CD14-positive monocyte (primary cell): ENCODE data around the gene TRIM33. TPM values are rescaled to one million over a fixed set of nuclear protein-coding genes. Genes with fewer than 3 reads are reported as not detected.

ENCODE experiments used
- DNase-seq, 3 donors: peaks; one replicate each; pipeline ENCODE4 v3.0.0-alpha.2; 2011 to 2022
- H2AFZ ChIP-seq: 2 replicates; pipeline ENCODE4 v1.6.0; 2012; ENCODE audit warnings: mild to moderate bottlenecking, low read depth, low read length, inconsistent platforms; ENCODE audit not compliant: insufficient read depth, poor library complexity, severe bottlenecking
- H3K27ac ChIP-seq, 2 donors: 1 replicate in 1 of 2; 2 replicates in 1 of 2; pipeline ENCODE4 v1.5.1; 2012 to 2013; ENCODE audit warnings: low read length in 2 of 2, control low read depth in 1 of 2, inconsistent platforms in 1 of 2, low read depth in 1 of 2, mild to moderate bottlenecking in 1 of 2
- H3K27me3 ChIP-seq, 2 donors: one replicate each; pipeline versions ENCODE4 v1.6.0 to v1.6.1; 2011 to 2013; ENCODE audit warnings: low read length in 2 of 2; ENCODE audit not compliant: control insufficient read depth in 2 of 2, insufficient read depth in 2 of 2
- H3K36me3 ChIP-seq, 2 donors: replicated peaks in 1 of 2; 1 replicate in 1 of 2; 2 replicates in 1 of 2; pipeline versions ENCODE4 v1.5.1 to v1.6.1; 2012 to 2013; ENCODE audit warnings: low read length in 2 of 2, control low read depth in 1 of 2, inconsistent platforms in 1 of 2, mild to moderate bottlenecking in 1 of 2; ENCODE audit not compliant: insufficient read depth in 2 of 2, control insufficient read depth in 1 of 2
- H3K4me1 ChIP-seq, 2 donors: 1 replicate in 1 of 2; 2 replicates in 1 of 2; pipeline versions ENCODE4 v1.5.1 to v1.6.1; 2012 to 2013; ENCODE audit warnings: low read length in 2 of 2, control low read depth in 1 of 2, inconsistent platforms in 1 of 2, mild to moderate bottlenecking in 1 of 2, moderate library complexity in 1 of 2; ENCODE audit not compliant: insufficient read depth in 2 of 2, control insufficient read depth in 1 of 2
- H3K4me2 ChIP-seq: replicated peaks from 2 replicates; pipeline ENCODE3; 2012; ENCODE audit warnings: low read length, moderate library complexity, mild to moderate bottlenecking; ENCODE audit not compliant: poor library complexity, severe bottlenecking; ENCODE audit errors: extremely low read depth
- H3K4me3 ChIP-seq, 3 experiments: fragments of 200-600 bp in 1 of 3; sonication (generic) in 1 of 3; replicated peaks in 1 of 3; 1 replicate in 2 of 3; 2 replicates in 1 of 3; pipeline ENCODE4 v1.5.1; 2011 to 2013; ENCODE audit warnings: low read length in 3 of 3, mild to moderate bottlenecking in 3 of 3, control low read depth in 2 of 3, low read depth in 2 of 3, inconsistent platforms in 1 of 3, moderate library complexity in 1 of 3
- H3K79me2 ChIP-seq: 2 replicates; pipeline ENCODE4 v1.6.0; 2012; ENCODE audit warnings: mild to moderate bottlenecking, control low read depth, inconsistent platforms, low read length, moderate library complexity; ENCODE audit not compliant: insufficient read depth
- H3K9ac ChIP-seq: 2 replicates; pipeline ENCODE4 v1.6.0; 2017; ENCODE audit warnings: low read length, mild to moderate bottlenecking; ENCODE audit not compliant: insufficient read depth, poor library complexity, severe bottlenecking
- H3K9me3 ChIP-seq, 2 donors: replicated peaks in 1 of 2; 1 replicate in 1 of 2; 2 replicates in 1 of 2; pipeline versions ENCODE4 v1.5.1 to v1.6.1; 2012 to 2013; ENCODE audit warnings: low read length in 2 of 2, control low read depth in 1 of 2; ENCODE audit not compliant: control insufficient read depth in 1 of 2, insufficient read depth in 1 of 2
- H4K20me1 ChIP-seq: 2 replicates; pipeline ENCODE4 v1.6.0; 2012; ENCODE audit warnings: mild to moderate bottlenecking, low read length, control low read depth, moderate library complexity; ENCODE audit not compliant: insufficient read depth
- H3K27ac Mint-ChIP-seq, 7 donors: one replicate each; pipeline ENCODE4 v1.8.0; 2020; ENCODE audit warnings: mild to moderate bottlenecking in 7 of 7, mixed read lengths in 7 of 7, moderate library complexity in 6 of 7, inconsistent platforms in 2 of 7
- H3K27me3 Mint-ChIP-seq, 3 donors: one replicate each; pipeline ENCODE4 v1.8.0; 2021 to 2022; ENCODE audit warnings: low read depth in 3 of 3, mild to moderate bottlenecking in 3 of 3, mixed read lengths in 3 of 3, moderate library complexity in 3 of 3, inconsistent platforms in 1 of 3
- H3K36me3 Mint-ChIP-seq, 2 donors: one replicate each; pipeline ENCODE4 v1.8.0; 2020; ENCODE audit warnings: mixed read lengths in 2 of 2, inconsistent platforms in 1 of 2, mild to moderate bottlenecking in 1 of 2
- H3K4me1 Mint-ChIP-seq: one replicate; pipeline ENCODE4 v1.8.0; 2020; ENCODE audit warnings: mild to moderate bottlenecking, mixed read lengths
- H3K4me3 Mint-ChIP-seq, 2 donors: one replicate each; pipeline ENCODE4 v1.8.0; 2020; ENCODE audit warnings: mild to moderate bottlenecking in 2 of 2, mixed read lengths in 2 of 2, moderate library complexity in 1 of 2
- H3K9me3 Mint-ChIP-seq, 7 donors: one replicate each; pipeline ENCODE4 v1.8.0; 2020 to 2022; ENCODE audit warnings: mixed read lengths in 7 of 7, mild to moderate bottlenecking in 6 of 7, moderate library complexity in 6 of 7, inconsistent platforms in 2 of 7
- CTCF ChIP-seq: fragments of 200-600 bp; IDR thresholded peaks from one replicate; pipeline ENCODE4 v1.8.0; 2022; ENCODE audit warnings: antibody characterized with exemption, mild to moderate bottlenecking
- WGBS: methylation state at CpG from one replicate; pipeline ENCODE4 v1.1.5; 2013; ENCODE audit warnings: missing lambda C conversion rate; ENCODE audit not compliant: insufficient coverage; 5-methylcytosine and 5-hydroxymethylcytosine counted together
- intact Hi-C, 2 donors: fragments of 100-400 bp; cut with micrococcal nuclease; formaldehyde crosslinking; loops; one replicate each; pipeline versions ENCODE4 v1.15.0 to v1.15.1; 2023
- polyA plus RNA-seq, 3 donors: library from polyadenylated mRNA; depleted of rRNA in 1 of 3; unstranded in 2 of 3; stranded (reverse) in 1 of 3; fragments of 300-500 nt in 2 of 3; fragments of >200 nt in 1 of 3; fragmentation: Illumina TruSeq in 2 of 3; gene quantifications; 1 replicate in 2 of 3; 2 replicates in 1 of 3; pipeline ENCODE4 v1.2.3, GENCODE V29; 2012 to 2021

Gene TRIM33
- polyA plus RNA-seq, 3 donors: 11.8 to 16.5 (median 13.7) TPM

GRCh38 chr1:114472408-114472807, 38.6 kb downstream of the TRIM33 start:
- no peak overlapping the region for H2AFZ ChIP-seq
- peaks cover 100% of the 10 kb centered on the region for H3K79me2 ChIP-seq
- no peak overlapping the region for H3K9ac ChIP-seq
- H4K20me1 ChIP-seq: peaks cover 81% of the 10 kb centered on the region
- intact Hi-C loops: no loop called here
- Mint-ChIP-seq H3K27me3 (no peaks in the 10 kb centered on the region), H3K4me3 (no peak overlapping the region), H3K4me1 (peaks cover 35% of the 10 kb centered on the region), H3K36me3 (peaks cover 15 to 16% of the 10 kb centered on the region in 2 donors), H3K9me3 (peaks cover 0 to 13% (median 5%) of the 10 kb centered on the region in 7 donors), H3K27ac (peak overlapping the region in 3 of 7 donors; percentile 55 to 86 (median 77))
- TF ChIP-seq CTCF: no peak
- peaks cover 0 to 9% of the 10 kb centered on the region in 2 donors for H3K9me3 ChIP-seq
- no peaks in the 10 kb centered on the region for H3K36me3 ChIP-seq
- 86% methylated on average over 1 of the region's 3 CpGs for WGBS
- no peak overlapping the region for H3K27ac ChIP-seq
- no peak for DNase-seq
- H3K4me2 ChIP-seq: no peak overlapping the region
- no peaks in the 10 kb centered on the region for H3K27me3 ChIP-seq
- no peak overlapping the region for H3K4me3 ChIP-seq
- H3K4me1 ChIP-seq: peaks cover 9% of the 10 kb centered on the region in 2 donors

- H3K4me3 Mint-ChIP-seq: no peak overlapping the region
- H4K20me1 ChIP-seq: peaks cover 93% of the 10 kb centered on the region
- no peaks in the 10 kb centered on the region for H3K27me3 ChIP-seq
- H3K9me3 ChIP-seq: peaks cover 0 to 9% of the 10 kb centered on the region in 2 donors
- no peaks in the 10 kb centered on the region for H3K27me3 Mint-ChIP-seq
- peaks cover 100% of the 10 kb centered on the region for H3K79me2 ChIP-seq
- H2AFZ ChIP-seq: no peak overlapping the region
- peak overlapping the region in 2 of 7 donors; percentile 1 to 41 for H3K27ac Mint-ChIP-seq
- intact Hi-C loops: no loop called here
- H3K4me2 ChIP-seq: no peak overlapping the region
- H3K4me1 Mint-ChIP-seq: peaks cover 36% of the 10 kb centered on the region
- H3K36me3 ChIP-seq: no peaks in the 10 kb centered on the region
- peaks cover 12 to 16% of the 10 kb centered on the region in 2 donors for H3K4me1 ChIP-seq
- peaks cover 0 to 13% (median 5%) of the 10 kb centered on the region in 7 donors for H3K9me3 Mint-ChIP-seq
- no peak overlapping the region for H3K4me3 ChIP-seq
- H3K27ac ChIP-seq: no peak overlapping the region
- DNase-seq: no peak
- no peak overlapping the region for H3K9ac ChIP-seq
- TF ChIP-seq CTCF: no peak
- WGBS: 80% methylated on average over 5 of the region's 5 CpGs
- H3K36me3 Mint-ChIP-seq: peaks cover 15 to 16% of the 10 kb centered on the region in 2 donors
Observed at GRCh38 chr1:114470681-114471080, 40.3 kb downstream of the TRIM33 start.
